BE2C (cell line): ENCODE data around the gene ARSB.

Experiments
- DNase-seq: peaks from one replicate; pipeline ENCODE4 v3.0.0-alpha.2; 2020
- H3K27me3 ChIP-seq: fragments of 250-450 bp; sonication (Bioruptor Pico); 2 replicates; pipeline ENCODE4 v1.5.1; 2020; ENCODE audit warnings: mild to moderate bottlenecking
- H3K36me3 ChIP-seq: fragments of 250-450 bp; sonication (Bioruptor Pico); 2 replicates; pipeline ENCODE4 v1.5.1; 2020; ENCODE audit warnings: mild to moderate bottlenecking
- H3K4me1 ChIP-seq: fragments of 250-450 bp; sonication (Bioruptor Pico); 2 replicates; pipeline ENCODE4 v1.5.1; 2020
- H3K4me3 ChIP-seq: 2 replicates; pipeline ENCODE4 v1.5.1; 2011; ENCODE audit warnings: low read depth, low read length
- H3K9me3 ChIP-seq: fragments of 250-450 bp; sonication (Bioruptor Pico); 2 replicates; pipeline ENCODE4 v1.5.1; 2020
- TF ChIP-seq, protein P1 (sequence below): IDR thresholded peaks from 2 replicates; pipeline ENCODE4 v1.5.1; 2012; ENCODE audit warnings: mild to moderate bottlenecking, low read depth, low read length

The ARSB gene

DNA sequence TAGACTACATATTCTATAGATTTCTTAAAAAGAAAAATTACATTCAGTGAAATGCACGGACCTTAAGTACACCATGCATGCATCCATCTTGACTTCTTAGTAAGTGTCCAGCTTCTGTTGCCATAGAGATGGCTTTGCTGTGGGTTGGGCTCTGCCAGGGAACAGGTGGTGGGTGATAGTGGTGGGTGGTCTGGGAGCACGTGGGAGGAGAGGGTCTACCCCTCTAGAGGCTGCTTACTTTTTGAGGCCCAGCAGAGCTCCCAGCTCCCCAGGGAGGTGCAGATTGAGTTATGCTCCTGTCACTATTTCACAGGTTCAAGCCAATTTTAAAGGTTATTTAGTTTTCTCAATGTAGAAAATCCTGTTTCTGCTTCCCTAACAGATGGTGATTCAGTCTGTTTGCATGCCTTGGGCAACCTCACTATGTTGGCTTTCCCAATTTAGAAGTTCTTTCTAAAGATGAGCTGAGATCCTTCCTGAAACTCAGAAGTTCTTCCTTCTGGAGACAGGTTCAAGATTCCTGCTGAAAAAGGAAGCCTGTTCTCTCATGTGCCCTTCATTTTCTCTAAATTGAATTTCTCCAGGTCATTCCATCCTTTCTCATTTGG is 229.2 kb downstream of the ARSB start:
- Histone ChIP-seq H3K4me3 (no peak overlapping the region), H3K4me1 (peaks cover 11% of the 10 kb centered on the region), H3K36me3 (no peaks in the 10 kb centered on the region), H3K27me3 (no peaks in the 10 kb centered on the region), H3K9me3 (no peaks in the 10 kb centered on the region; the same call in 1 of the 2 replicates)
- TF ChIP-seq, protein P1, sequence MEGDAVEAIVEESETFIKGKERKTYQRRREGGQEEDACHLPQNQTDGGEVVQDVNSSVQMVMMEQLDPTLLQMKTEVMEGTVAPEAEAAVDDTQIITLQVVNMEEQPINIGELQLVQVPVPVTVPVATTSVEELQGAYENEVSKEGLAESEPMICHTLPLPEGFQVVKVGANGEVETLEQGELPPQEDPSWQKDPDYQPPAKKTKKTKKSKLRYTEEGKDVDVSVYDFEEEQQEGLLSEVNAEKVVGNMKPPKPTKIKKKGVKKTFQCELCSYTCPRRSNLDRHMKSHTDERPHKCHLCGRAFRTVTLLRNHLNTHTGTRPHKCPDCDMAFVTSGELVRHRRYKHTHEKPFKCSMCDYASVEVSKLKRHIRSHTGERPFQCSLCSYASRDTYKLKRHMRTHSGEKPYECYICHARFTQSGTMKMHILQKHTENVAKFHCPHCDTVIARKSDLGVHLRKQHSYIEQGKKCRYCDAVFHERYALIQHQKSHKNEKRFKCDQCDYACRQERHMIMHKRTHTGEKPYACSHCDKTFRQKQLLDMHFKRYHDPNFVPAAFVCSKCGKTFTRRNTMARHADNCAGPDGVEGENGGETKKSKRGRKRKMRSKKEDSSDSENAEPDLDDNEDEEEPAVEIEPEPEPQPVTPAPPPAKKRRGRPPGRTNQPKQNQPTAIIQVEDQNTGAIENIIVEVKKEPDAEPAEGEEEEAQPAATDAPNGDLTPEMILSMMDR, result no peak
- no peak for DNase-seq

DNA sequence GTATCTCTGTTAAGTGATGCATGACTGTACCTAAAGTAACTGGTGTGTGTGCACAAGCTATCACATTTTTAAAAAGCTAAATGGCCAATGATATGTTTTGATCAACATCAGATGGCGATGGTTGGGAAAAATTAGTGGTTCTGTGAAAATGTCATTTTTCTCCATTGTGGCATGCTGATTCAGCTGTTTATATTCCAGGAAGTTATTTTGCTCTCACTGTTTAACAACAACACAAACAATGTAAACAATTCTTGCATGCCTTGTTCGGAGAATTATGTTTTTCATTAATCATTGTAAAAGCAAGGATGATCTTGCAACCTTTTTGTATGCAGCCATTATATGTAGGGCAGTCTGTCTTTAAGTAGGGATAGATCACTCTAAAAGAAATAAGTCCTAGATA is 230.5 kb downstream of the ARSB start:
- Histone ChIP-seq H3K4me3 (no peak overlapping the region), H3K4me1 (peaks cover 11% of the 10 kb centered on the region), H3K36me3 (no peaks in the 10 kb centered on the region), H3K9me3 (no peaks in the 10 kb centered on the region; the same call in 1 of the 2 replicates), H3K27me3 (no peaks in the 10 kb centered on the region)
- TF ChIP-seq, protein P1, result no peak
- DNase-seq, result no peak

DNA sequence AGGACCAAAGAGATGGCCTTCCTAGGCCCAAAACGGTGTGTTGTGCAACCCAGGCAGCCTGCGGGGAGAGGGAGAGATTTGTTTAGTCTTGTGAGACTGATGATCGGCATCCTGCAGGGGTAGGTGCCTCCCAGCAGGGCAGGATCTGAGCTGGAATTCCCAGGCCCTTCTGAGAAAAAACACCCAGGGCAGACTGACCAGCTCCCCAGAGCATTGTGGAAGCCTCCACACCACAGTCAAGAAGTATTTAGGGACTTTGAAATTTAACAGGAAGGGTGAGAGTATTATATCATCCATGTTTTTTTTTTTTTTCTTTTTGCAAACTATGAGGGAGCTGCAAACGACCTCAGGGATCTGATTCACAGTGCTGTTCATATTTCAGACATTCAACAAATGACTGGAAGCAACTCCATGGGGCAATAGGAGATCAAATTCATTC is 232.0 kb downstream of the ARSB start:
- no peaks in the 10 kb centered on the region for H3K27me3 ChIP-seq
- peaks cover 11% of the 10 kb centered on the region for H3K4me1 ChIP-seq
- H3K36me3 ChIP-seq, result no peaks in the 10 kb centered on the region
- H3K9me3 ChIP-seq, result no peaks in the 10 kb centered on the region; the same call in 1 of the 2 replicates
- DNase-seq, result no peak
- no peak overlapping the region for H3K4me3 ChIP-seq
- TF ChIP-seq, protein P1, result no peak

DNA sequence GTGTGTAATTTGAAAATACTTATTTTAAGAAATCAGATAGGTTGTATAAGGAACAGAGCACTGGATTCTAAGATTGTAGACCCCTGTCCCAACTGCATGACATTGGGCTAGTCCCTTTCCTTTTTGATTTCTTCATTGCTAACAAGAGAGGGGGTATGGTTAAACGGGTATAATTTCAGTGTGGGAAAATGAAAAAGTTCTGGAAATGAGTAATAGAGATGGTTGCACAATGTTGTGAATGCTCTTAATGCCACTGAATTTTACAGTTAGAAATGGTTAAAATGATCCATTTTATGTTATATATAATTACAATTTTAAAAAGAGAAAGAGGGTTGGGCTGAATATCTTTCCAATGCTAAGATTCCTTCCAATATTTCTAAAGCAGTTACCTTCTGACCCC is 233.2 kb downstream of the ARSB start:
- H3K4me1 ChIP-seq, result peaks cover 1% of the 10 kb centered on the region; the same call in 1 of the 2 replicates
- DNase-seq, result no peak
- H3K4me3 ChIP-seq, result no peak overlapping the region
- TF ChIP-seq, protein P1, result no peak
- H3K9me3 ChIP-seq, result no peaks in the 10 kb centered on the region; the same call in 1 of the 2 replicates
- no peaks in the 10 kb centered on the region for H3K27me3 ChIP-seq
- H3K36me3 ChIP-seq, result no peaks in the 10 kb centered on the region

DNA sequence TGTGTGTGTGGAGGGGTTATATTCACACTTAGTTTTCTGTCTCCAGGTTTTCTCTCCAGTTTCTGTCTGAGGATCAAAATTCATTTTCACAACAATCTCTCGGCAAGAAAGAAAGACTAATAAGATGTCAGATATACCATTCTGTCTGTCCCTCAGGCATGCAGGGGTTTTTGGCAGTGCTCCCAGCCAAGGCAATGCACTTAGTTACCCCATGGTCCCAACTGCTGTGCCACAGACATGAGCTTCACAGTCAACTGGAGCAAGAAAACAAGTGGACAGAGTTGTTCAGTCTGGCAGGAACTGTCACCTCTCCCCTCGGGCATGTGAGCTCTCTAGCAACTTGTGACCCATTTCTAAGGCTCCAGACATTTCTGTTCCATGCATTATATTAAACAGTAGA is 234.8 kb downstream of the ARSB start:
- no peaks in the 10 kb centered on the region for H3K27me3 ChIP-seq
- TF ChIP-seq, protein P1, result no peak
- no peak overlapping the region for H3K4me3 ChIP-seq
- peak; percentile 62 for DNase-seq
- H3K4me1 ChIP-seq, result no peaks in the 10 kb centered on the region
- no peaks in the 10 kb centered on the region for H3K36me3 ChIP-seq
- no peaks in the 10 kb centered on the region for H3K9me3 ChIP-seq

DNA sequence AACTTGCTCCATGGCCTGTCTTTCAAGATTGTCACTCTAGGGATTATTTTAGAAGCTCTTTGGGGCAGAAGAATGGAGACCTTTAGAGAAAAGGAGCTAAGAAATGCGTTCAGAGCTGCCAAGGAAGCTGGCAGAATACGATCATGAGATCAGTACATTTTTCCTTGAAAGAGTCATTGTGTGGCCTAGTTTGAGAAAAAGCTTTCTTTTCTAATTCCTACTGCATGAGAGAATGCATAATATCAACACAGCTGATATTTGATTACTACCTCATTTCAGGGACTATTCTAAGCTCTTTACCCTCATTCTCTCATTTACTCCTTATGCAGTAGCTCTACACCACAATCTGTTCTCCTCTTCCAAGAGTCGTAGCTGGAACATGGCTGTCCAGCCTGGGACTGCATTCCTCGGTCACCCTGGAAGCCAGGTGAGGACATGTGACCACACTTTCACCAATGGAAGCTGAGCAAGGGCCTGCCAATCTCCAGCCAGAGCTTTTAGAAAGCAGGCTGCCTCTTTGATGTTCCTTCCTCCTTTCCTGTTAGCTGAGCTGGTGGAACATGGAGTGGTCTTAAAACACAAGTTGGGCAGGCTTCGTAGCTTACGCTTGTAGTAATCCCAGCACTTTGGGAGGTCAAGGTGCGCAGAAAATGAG is 237.3 kb downstream of the ARSB start:
- no peaks in the 10 kb centered on the region for H3K9me3 ChIP-seq
- TF ChIP-seq, protein P1, result no peak
- no peaks in the 10 kb centered on the region for H3K27me3 ChIP-seq

More for the DNA sequence above, 237.3 kb downstream of the ARSB start:
- H3K4me1 ChIP-seq, result no peaks in the 10 kb centered on the region
- no peak overlapping the region for H3K4me3 ChIP-seq
- H3K36me3 ChIP-seq, result no peaks in the 10 kb centered on the region
- no peak for DNase-seq
